Midbrain (tissue), 1 donor: Measurements from ENCODE around the gene GPANK1.

ENCODE experiments used
- DNase-seq: peaks from one replicate; lab custom pipeline; 2025; lab: John Stamatoyannopoulos, UW

GPANK1 gene

GRCh38 chr6:31639449-31639861, 25.3 kb downstream of the GPANK1 start:
- DNase-seq = no peak

- no peak for DNase-seq
These were observed 25.8 kb downstream of the GPANK1 start for GRCh38 chr6:31639043-31639442.

GRCh38 chr6:31636698-31637596, 27.9 kb downstream of the GPANK1 start:
- DNase-seq = no peak

GRCh38 chr6:31634969-31635575, 29.7 kb downstream of the GPANK1 start:
- no peak for DNase-seq

GRCh38 chr6:31634131-31634530, 30.7 kb downstream of the GPANK1 start:
- no peak for DNase-seq

GRCh38 chr6:31633447-31633846, 31.4 kb downstream of the GPANK1 start:
- DNase-seq = no peak

GRCh38 chr6:31632279-31632946, 32.4 kb downstream of the GPANK1 start:
- DNase-seq = no peak

GRCh38 chr6:31631681-31632278, 33.0 kb downstream of the GPANK1 start:
- DNase-seq = no peak

- DNase-seq = no peak
These were observed 33.6 kb downstream of the GPANK1 start for GRCh38 chr6:31631209-31631608.

- DNase-seq = no peak
These were observed 34.4 kb downstream of the GPANK1 start for GRCh38 chr6:31630177-31630934.

- DNase-seq = no peak
These were observed 35.8 kb downstream of the GPANK1 start for GRCh38 chr6:31629014-31629413.

- DNase-seq = no peak
These were observed 37.0 kb downstream of the GPANK1 start for GRCh38 chr6:31627690-31628287.

GRCh38 chr6:31626952-31627351, 37.8 kb downstream of the GPANK1 start:
- no peak for DNase-seq

- DNase-seq = no peak
These were observed 40.7 kb downstream of the GPANK1 start for GRCh38 chr6:31624070-31624469.

GRCh38 chr6:31622684-31623091, 42.1 kb downstream of the GPANK1 start:
- DNase-seq = no peak

- DNase-seq = no peak
These were observed 42.8 kb downstream of the GPANK1 start for GRCh38 chr6:31621991-31622390.

GRCh38 chr6:31621320-31621939, 43.4 kb downstream of the GPANK1 start:
- DNase-seq = no peak

GRCh38 chr6:31620586-31621319, 44.0 kb downstream of the GPANK1 start, which contains the start of gene PRRC2A:
Gene PRRC2A, plus strand, starts transcription at chr6:31620715. Its CDS starts 2,075 bp downstream, at chr6:31622790.
- peak; percentile 81 for DNase-seq

GRCh38 chr6:31619805-31620585, 44.8 kb downstream of the GPANK1 start:
- peak; percentile 98 for DNase-seq
